ENCODE results near the gene S100A14.

GRCh38 chr1:153614189-153614900, 1.8 kb downstream of the S100A14 start:
- TF ChIP-seq, protein P1, sequence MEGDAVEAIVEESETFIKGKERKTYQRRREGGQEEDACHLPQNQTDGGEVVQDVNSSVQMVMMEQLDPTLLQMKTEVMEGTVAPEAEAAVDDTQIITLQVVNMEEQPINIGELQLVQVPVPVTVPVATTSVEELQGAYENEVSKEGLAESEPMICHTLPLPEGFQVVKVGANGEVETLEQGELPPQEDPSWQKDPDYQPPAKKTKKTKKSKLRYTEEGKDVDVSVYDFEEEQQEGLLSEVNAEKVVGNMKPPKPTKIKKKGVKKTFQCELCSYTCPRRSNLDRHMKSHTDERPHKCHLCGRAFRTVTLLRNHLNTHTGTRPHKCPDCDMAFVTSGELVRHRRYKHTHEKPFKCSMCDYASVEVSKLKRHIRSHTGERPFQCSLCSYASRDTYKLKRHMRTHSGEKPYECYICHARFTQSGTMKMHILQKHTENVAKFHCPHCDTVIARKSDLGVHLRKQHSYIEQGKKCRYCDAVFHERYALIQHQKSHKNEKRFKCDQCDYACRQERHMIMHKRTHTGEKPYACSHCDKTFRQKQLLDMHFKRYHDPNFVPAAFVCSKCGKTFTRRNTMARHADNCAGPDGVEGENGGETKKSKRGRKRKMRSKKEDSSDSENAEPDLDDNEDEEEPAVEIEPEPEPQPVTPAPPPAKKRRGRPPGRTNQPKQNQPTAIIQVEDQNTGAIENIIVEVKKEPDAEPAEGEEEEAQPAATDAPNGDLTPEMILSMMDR (IDR thresholded peaks at IDR 0.05), result no peak
- TF ChIP-seq EZH2phosphoT487 (IDR thresholded peaks at IDR 0.05; ENCODE audit: borderline replicate concordance, low read depth), result no peak
- TF ChIP-seq ELF1 (IDR thresholded peaks at IDR 0.05), result no peak
- TF ChIP-seq JUND (IDR thresholded peaks at IDR 0.05), result no peak
- no peak for TF ChIP-seq TAF1 (IDR thresholded peaks at IDR 0.05; ENCODE audit: borderline replicate concordance, low read depth, low read length)
- no peak for TF ChIP-seq RCOR1 (IDR thresholded peaks at IDR 0.05; ENCODE audit: low read length)

Measured in SK-N-SH (cell line).